ENCODE data around the gene CDHR4.
"Not testable (repeated sequence)": the region's sequence is repeated elsewhere in the genome, so short reads cannot be mapped to it uniquely, and the experiment has no call there.

The CDHR4 gene

DNA sequence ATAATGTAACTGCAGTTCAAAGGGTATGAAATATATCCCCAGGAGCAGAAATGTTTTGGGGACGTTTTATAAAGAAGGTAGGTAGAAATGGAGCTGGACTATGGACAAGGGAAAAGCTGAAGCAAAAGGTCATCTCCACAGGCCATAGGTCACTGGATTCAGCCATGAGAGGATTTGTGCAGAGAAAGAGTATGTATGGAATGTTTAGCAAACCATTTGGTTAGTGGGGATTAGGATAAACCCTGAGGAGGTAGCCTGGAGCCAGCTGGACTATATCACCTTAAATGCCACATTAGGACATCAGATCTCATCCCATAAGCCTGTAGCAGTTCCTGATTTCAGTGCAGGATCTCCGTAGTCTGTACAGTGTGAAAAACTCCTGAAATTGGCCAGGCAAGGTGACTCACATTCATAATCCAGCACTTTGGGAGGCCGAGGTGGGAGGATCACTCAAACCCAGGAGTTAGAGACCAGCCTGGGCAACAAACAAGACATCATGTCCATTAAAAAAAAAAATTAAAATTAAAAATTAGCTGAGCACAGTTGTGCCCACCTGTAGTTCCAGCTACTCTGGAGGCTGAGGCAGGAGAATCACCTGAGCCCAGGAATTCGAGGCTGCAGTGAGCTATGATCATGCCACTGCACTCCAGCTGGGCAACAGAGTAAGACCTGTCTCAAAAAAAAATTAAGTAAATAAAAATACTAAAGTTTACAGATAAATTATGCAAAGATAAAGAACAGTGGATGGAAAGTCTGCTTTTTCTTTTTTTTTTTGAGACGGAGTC is 18.1 kb downstream of the CDHR4 start:
- Histone ChIP-seq H3K4me3 (ENCODE audit: low read depth in 1 of 2, low read length in 2 of 2) (no peak overlapping the region), H3K4me1 (ENCODE audit: insufficient read depth, low read length) (peaks cover 37% of the 10 kb centered on the region), H3K27ac (ENCODE audit: low read length) (no peak overlapping the region), H2AFZ (ENCODE audit: low read depth, low read length) (no peak overlapping the region), H3K9ac (ENCODE audit: low read depth, low read length) (no peak overlapping the region), H4K20me1 (ENCODE audit: insufficient read depth, low read length) (peaks cover 25% of the 10 kb centered on the region), H3K36me3 (ENCODE audit: insufficient read depth, low read length) (peaks cover 49% of the 10 kb centered on the region), H3K4me2 (ENCODE audit: insufficient read depth, low read length) (no peak overlapping the region), H3K79me2 (ENCODE audit: insufficient read depth, low read length) (peaks cover 96% of the 10 kb centered on the region), H3K27me3 (ENCODE audit: insufficient read depth, low read length, poor library complexity) (no peaks in the 10 kb centered on the region), H3K9me3 (ENCODE audit: insufficient read depth, low read length, severe bottlenecking) (no peaks in the 10 kb centered on the region)
- ATAC-seq (ENCODE audit: insufficient read depth, low read depth): no peak
- DNase-seq: no peak
- TF ChIP-seq EZH2 (IDR thresholded peaks at IDR 0.05; ENCODE audit: borderline replicate concordance, low read depth, low read length, severe bottlenecking): no peak
- TF ChIP-seq, protein P1, sequence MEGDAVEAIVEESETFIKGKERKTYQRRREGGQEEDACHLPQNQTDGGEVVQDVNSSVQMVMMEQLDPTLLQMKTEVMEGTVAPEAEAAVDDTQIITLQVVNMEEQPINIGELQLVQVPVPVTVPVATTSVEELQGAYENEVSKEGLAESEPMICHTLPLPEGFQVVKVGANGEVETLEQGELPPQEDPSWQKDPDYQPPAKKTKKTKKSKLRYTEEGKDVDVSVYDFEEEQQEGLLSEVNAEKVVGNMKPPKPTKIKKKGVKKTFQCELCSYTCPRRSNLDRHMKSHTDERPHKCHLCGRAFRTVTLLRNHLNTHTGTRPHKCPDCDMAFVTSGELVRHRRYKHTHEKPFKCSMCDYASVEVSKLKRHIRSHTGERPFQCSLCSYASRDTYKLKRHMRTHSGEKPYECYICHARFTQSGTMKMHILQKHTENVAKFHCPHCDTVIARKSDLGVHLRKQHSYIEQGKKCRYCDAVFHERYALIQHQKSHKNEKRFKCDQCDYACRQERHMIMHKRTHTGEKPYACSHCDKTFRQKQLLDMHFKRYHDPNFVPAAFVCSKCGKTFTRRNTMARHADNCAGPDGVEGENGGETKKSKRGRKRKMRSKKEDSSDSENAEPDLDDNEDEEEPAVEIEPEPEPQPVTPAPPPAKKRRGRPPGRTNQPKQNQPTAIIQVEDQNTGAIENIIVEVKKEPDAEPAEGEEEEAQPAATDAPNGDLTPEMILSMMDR (IDR thresholded peaks at IDR 0.05; ENCODE audit: borderline replicate concordance, extremely low read depth, low read length, poor library complexity, severe bottlenecking): no peak

DNA sequence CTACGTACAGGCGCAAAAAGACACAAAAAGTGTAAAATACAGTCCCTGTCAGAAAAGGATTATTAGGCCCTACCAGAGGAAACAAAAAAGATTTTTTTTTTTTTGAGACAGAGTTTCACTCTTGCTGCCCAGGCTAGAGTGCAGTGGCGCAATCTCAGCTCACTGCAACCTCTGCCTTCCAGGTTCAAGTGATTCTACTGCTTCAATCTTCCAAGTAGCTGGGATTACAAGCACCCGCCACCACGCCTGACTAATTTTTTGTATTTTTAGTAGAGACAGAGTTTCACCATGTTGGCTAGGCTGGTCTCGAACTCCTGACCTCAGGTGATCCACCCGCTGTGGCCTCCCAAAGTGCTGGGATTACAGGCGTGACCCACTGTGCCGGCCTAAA is 18.7 kb downstream of the CDHR4 start:
- not testable (repeated sequence) for H3K4me3 ChIP-seq (ENCODE audit: low read depth in 1 of 2, low read length in 2 of 2); H3K9ac ChIP-seq (ENCODE audit: low read depth, low read length); H3K27ac ChIP-seq (ENCODE audit: low read length); H3K27me3 ChIP-seq (ENCODE audit: insufficient read depth, low read length, poor library complexity); DNase-seq; ATAC-seq (ENCODE audit: insufficient read depth, low read depth); H2AFZ ChIP-seq (ENCODE audit: low read depth, low read length); H3K9me3 ChIP-seq (ENCODE audit: insufficient read depth, low read length, severe bottlenecking)
- peaks cover 37% of the 10 kb centered on the region for H3K4me1 ChIP-seq (ENCODE audit: insufficient read depth, low read length)
- H3K79me2 ChIP-seq (ENCODE audit: insufficient read depth, low read length): peaks cover 98% of the 10 kb centered on the region
- H4K20me1 ChIP-seq (ENCODE audit: insufficient read depth, low read length): peaks cover 30% of the 10 kb centered on the region
- H3K36me3 ChIP-seq (ENCODE audit: insufficient read depth, low read length): peaks cover 50% of the 10 kb centered on the region
- H3K4me2 ChIP-seq (ENCODE audit: insufficient read depth, low read length): peak overlapping the region; percentile 10; the same call in 1 of the 2 replicates

DNA sequence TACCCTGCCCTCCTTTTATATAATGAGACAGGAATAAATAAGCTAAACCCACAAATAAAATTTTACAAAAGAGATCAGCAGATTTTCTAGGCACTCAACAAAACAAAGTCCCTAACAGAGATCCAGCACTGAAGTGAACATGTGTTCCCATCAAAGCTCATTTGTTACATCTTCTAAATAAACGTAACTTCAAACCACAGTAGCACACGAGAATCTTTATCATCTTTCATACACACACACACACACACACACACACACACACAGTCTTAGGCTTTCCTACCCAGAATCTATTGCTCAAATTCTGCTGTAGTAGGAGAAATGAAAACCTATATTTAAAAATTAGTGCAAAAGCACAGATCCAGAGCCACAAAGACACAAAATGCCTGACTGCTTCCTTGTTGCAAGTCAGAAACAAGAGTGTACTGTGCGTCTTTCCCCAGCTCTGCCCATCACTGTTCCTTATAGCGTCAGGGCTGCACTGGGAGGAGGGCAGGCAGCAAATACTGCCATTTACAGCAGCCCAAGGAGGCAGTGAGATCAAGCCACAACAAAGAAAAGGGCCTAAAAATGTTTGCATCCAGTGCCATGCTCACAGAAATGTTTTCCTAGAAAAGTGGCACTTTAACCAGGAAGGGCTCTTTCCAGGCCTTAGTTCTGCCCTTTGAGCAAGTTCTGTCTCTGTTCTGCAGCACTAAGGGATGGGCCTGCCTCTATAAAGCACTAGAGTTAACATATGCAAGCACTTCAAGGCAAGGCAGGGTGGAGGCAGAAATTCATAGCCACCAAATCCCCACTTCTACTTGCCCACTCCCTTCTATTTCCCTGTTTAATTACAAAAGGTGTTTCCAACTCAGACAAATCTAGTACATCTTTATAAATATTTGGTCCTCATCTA is 19.3 kb downstream of the CDHR4 start:
- no peak overlapping the region for H3K9ac ChIP-seq (ENCODE audit: low read depth, low read length)
- peaks cover 98% of the 10 kb centered on the region for H3K79me2 ChIP-seq (ENCODE audit: insufficient read depth, low read length)
- peaks cover 54% of the 10 kb centered on the region for H3K36me3 ChIP-seq (ENCODE audit: insufficient read depth, low read length)
- peak overlapping the region; percentile 10; the same call in 1 of the 2 replicates for H3K4me2 ChIP-seq (ENCODE audit: insufficient read depth, low read length)
- no peak for ATAC-seq (ENCODE audit: insufficient read depth, low read depth)
- H3K27ac ChIP-seq (ENCODE audit: low read length): no peak overlapping the region
- no peaks in the 10 kb centered on the region for H3K9me3 ChIP-seq (ENCODE audit: insufficient read depth, low read length, severe bottlenecking)
- H4K20me1 ChIP-seq (ENCODE audit: insufficient read depth, low read length): peaks cover 33% of the 10 kb centered on the region
- peaks cover 34% of the 10 kb centered on the region for H3K4me1 ChIP-seq (ENCODE audit: insufficient read depth, low read length)
- H2AFZ ChIP-seq (ENCODE audit: low read depth, low read length): no peak overlapping the region
- H3K27me3 ChIP-seq (ENCODE audit: insufficient read depth, low read length, poor library complexity): no peaks in the 10 kb centered on the region
- H3K4me3 ChIP-seq (ENCODE audit: low read depth in 1 of 2, low read length in 2 of 2): no peak overlapping the region
- no peak for TF ChIP-seq EZH2 (IDR thresholded peaks at IDR 0.05; ENCODE audit: borderline replicate concordance, low read depth, low read length, severe bottlenecking)
- DNase-seq: no peak

DNA sequence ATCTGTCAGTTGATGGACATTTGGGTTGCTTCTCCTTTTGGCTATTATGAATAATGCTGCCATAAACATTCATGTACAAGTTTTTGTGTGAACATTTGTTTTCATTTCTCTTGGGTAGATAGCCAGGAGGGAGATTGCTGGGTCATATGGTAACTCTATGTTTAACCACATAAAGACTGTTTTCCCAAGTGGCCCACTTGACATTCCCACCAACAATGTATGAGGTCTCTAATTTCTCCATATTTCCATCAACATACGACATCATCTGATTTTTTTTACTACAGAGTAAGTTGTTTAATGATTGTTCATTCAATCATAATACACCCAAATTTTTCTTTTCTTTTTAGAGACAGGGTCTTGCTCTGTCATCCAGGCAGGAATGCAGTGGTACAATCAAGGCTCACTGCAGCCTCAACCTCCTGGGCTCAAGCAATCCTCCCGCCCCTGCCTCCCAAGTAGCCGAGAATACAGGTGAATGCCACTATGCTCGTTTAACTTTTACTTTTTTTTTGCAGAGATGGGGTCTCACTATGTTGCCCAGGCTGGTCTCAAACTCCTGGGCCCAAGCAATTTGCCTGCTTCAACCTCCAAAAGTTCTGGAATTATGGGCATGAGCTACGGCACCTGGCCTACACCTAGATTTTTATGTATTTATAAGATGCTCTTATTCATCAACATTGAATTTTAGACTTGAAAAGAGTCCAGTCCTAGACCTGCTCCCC is 20.2 kb downstream of the CDHR4 start:
- H3K4me1 ChIP-seq (ENCODE audit: insufficient read depth, low read length): peaks cover 26% of the 10 kb centered on the region

DNA sequence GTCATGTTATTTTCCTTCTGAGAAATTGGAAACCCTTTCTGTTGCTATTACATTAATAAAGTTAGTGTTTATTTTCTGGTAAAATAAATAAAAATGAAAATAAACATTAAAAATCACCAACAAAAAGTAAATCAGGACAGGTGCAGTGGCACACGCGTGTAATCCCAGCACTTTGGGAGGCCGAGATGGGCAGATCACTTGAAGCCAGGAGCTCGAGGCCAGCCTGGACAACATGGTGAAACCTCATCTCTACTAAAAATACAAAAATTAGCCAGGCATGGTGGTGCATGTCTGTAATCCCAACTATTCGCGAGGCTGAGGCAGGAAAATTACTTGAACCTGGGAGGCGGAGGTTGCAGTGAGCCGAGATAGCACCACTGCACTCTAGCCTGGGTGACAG is 23.6 kb downstream of the CDHR4 start:
- H3K27ac ChIP-seq (ENCODE audit: low read length); ATAC-seq (ENCODE audit: insufficient read depth, low read depth); H3K4me2 ChIP-seq (ENCODE audit: insufficient read depth, low read length); H3K9me3 ChIP-seq (ENCODE audit: insufficient read depth, low read length, severe bottlenecking); H2AFZ ChIP-seq (ENCODE audit: low read depth, low read length); H3K27me3 ChIP-seq (ENCODE audit: insufficient read depth, low read length, poor library complexity); DNase-seq; H3K9ac ChIP-seq (ENCODE audit: low read depth, low read length); H3K4me3 ChIP-seq (ENCODE audit: low read depth in 1 of 2, low read length in 2 of 2); H3K4me1 ChIP-seq (ENCODE audit: insufficient read depth, low read length): not testable (repeated sequence)
- peaks cover 94% of the 10 kb centered on the region for H3K79me2 ChIP-seq (ENCODE audit: insufficient read depth, low read length)
- H3K36me3 ChIP-seq (ENCODE audit: insufficient read depth, low read length): peaks cover 38% of the 10 kb centered on the region
- peaks cover 52% of the 10 kb centered on the region for H4K20me1 ChIP-seq (ENCODE audit: insufficient read depth, low read length)

More for the DNA sequence above, 20.2 kb downstream of the CDHR4 start:
- Histone ChIP-seq H3K9ac (ENCODE audit: low read depth, low read length) (no peak overlapping the region), H3K4me3 (ENCODE audit: low read depth in 1 of 2, low read length in 2 of 2) (no peak overlapping the region), H3K79me2 (ENCODE audit: insufficient read depth, low read length) (peaks cover 98% of the 10 kb centered on the region), H3K36me3 (ENCODE audit: insufficient read depth, low read length) (peaks cover 52% of the 10 kb centered on the region), H2AFZ (ENCODE audit: low read depth, low read length) (no peak overlapping the region), H3K4me2 (ENCODE audit: insufficient read depth, low read length) (no peak overlapping the region), H3K9me3 (ENCODE audit: insufficient read depth, low read length, severe bottlenecking) (no peaks in the 10 kb centered on the region), H3K27me3 (ENCODE audit: insufficient read depth, low read length, poor library complexity) (no peaks in the 10 kb centered on the region), H3K27ac (ENCODE audit: low read length) (no peak overlapping the region), H4K20me1 (ENCODE audit: insufficient read depth, low read length) (peaks cover 38% of the 10 kb centered on the region)
- ATAC-seq (ENCODE audit: insufficient read depth, low read depth): no peak
- TF ChIP-seq EZH2 (IDR thresholded peaks at IDR 0.05; ENCODE audit: borderline replicate concordance, low read depth, low read length, severe bottlenecking): no peak
- TF ChIP-seq, protein P1 (IDR thresholded peaks at IDR 0.05; ENCODE audit: borderline replicate concordance, extremely low read depth, low read length, poor library complexity, severe bottlenecking): no peak
- no peak for DNase-seq

Measured in DND-41 (cell line).